ENCODE results near the gene RAB1A.

Gene RAB1A

GRCh38 chr2:65085148-65085547, 44.8 kb downstream of the RAB1A start:
- no peak for DNase-seq

- no peak for DNase-seq
Observed at GRCh38 chr2:65081232-65081685, 48.6 kb downstream of the RAB1A start.

- no peak for DNase-seq
Observed at GRCh38 chr2:65079017-65079416, 50.9 kb downstream of the RAB1A start.

- DNase-seq = no peak
Observed at GRCh38 chr2:65077898-65078297, 52.0 kb downstream of the RAB1A start.

- no peak for DNase-seq
Observed at GRCh38 chr2:65076345-65076710, 53.6 kb downstream of the RAB1A start.

GRCh38 chr2:65075605-65076344, 54.1 kb downstream of the RAB1A start:
- DNase-seq = no peak

- no peak for DNase-seq
Observed at GRCh38 chr2:65075176-65075575, 54.7 kb downstream of the RAB1A start.

GRCh38 chr2:65073879-65074565, 55.9 kb downstream of the RAB1A start:
- no peak for DNase-seq

GRCh38 chr2:65072181-65072970, 57.5 kb downstream of the RAB1A start:
- DNase-seq = no peak

GRCh38 chr2:65071499-65072180, 58.3 kb downstream of the RAB1A start:
- no peak for DNase-seq

- no peak for DNase-seq
Observed at GRCh38 chr2:65070856-65071255, 59.0 kb downstream of the RAB1A start.

GRCh38 chr2:65070172-65070830, 59.6 kb downstream of the RAB1A start:
- DNase-seq = no peak

GRCh38 chr2:65069439-65069824, 60.5 kb downstream of the RAB1A start:
- no peak for DNase-seq

GRCh38 chr2:65067806-65068553, 61.9 kb downstream of the RAB1A start:
- DNase-seq = no peak

- DNase-seq = no peak
Observed at GRCh38 chr2:65064728-65065552, 65.0 kb downstream of the RAB1A start.

GRCh38 chr2:65062843-65063825, 66.8 kb downstream of the RAB1A start:
- no peak for DNase-seq

GRCh38 chr2:65061910-65062339, 68.0 kb downstream of the RAB1A start:
- no peak for DNase-seq

GRCh38 chr2:65061146-65061909, 68.6 kb downstream of the RAB1A start:
- DNase-seq = no peak

- no peak for DNase-seq
Observed at GRCh38 chr2:65059071-65059470, 70.8 kb downstream of the RAB1A start.

Measured in NCI-H146 (cell line).